Measurements from ENCODE around the gene PRDM11.

The PRDM11 gene

DNA sequence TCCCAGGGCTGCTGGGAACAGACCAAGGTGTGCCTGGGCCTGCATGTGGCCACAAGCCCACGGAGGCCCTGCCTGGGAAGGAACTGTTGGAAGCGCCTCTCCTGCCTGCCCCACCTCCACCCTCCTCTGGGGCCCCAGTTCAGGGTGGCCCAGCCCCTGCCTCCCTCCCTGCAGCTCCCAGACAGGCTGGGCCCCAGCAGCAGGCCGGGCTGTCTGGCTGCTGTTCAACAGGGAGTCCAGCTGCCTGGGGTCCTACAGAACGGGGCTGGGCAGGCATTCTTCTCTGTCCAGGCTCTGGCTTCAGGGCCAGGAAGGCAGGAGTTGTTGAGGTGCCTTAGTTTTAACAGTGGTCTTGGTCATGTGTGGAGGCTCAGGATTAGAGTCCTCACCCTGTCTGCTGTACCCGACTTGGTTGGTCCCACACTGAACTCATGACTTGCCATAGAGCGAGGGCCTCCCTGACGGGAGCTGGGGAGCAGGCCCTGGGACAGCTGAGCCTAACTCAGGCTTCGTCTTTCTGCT lies 11.8 kb downstream of the PRDM11 start:
- DNase-seq (ENCODE audit: low spot score) = no peak

DNA sequence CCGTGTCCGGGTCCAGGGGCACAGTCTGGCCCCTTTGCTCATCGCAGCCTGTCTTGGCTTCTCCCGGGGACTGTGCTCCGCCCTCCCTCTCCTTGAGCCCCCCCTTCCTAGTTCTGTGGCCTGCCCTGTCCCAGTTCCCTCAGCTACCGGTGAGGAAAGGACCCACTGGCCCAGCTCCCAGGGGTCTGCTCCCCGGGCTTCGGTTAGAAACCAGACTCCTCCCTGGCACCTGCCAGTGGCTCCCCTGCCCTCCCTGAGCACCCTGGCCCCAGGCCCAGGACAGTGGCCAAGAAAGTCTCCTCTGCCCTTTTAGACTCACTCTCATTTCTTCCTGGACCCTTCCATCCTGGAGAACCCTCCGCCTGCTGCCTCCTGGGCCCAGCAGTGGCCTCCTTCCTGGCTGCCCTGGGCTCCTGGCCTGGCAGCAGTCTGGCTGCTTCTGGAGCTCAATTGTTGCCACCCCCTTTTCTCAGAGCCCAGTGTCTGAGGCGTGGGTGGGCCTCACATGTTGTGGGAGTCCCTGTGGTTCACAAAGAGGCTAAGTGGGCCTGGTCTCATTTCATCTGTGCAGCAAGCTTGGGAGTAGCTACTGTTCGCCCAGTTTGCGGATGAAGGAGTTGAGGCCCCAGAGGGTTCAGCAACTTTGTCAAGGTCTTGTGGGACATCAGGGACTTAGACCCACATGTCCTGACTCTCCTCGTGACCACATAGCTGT lies 12.6 kb downstream of the PRDM11 start:
- DNase-seq (ENCODE audit: low spot score) = no peak

DNA sequence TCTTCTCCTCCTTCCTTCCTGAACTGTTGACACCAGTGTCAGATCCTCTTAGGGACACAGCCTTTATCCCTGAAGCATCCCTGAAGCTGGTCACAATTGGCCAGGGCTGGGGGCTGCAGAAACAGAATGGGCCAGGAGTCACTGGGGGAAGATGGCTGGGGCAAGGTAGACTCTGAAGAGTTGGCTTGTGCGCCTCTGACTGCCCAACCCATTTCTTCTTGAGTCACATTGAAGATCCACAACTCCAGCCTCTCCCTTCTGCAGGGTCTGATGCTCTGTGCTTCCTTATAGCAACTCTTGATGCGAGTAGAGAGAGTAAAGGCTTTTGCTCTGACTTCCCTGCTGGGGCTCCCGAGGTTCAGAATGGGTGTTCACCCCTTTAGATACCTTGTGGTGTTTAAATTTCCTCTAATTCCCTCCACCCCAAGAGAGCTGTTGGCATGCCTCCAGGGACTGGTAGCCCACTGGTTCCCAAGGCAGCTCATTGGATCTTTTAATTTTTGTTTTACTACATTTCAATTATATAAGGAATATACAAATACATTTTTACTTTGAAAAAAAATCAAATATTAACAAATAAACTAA lies 13.4 kb downstream of the PRDM11 start:
- DNase-seq (ENCODE audit: low spot score) = no peak

DNA sequence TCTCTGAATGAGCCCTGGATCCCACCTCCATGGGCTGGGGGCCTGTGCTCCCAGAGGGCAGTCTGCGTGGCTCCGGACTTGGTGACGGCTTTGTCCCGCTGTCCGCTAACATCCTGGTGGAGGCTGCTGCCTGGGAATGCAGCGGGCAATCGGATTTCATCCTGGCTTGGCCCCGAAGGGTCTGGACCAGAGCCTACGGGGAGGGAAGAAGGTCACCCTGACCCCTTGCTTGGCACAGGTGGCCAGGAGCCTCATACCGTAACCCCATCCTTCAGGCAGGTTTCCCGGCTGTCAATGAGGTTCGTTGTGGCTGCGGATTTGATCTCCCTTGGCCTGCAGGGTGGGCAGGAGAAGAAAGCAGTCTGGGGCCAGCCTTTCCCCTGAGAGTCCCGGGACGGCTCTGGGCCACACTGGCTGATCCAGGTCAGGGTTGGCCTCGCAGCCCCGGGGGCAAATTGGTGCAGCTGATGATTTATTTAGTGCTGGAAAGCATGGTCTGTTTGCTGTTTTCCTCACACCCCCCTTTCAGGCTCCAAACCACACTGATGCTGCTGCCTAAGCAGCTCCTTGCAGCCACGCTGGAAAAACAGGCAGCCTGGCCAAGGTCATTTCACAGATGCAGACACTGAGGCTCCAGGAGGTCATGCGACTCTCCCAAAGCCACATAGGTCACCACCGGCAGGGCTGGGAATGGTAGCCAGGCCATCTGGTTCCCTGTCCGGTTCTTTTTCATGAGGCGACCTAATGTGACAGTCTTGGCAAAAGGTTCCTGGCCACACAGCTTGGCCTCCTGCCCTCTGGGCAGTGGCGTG lies 15.0 kb downstream of the PRDM11 start:
- DNase-seq (ENCODE audit: low spot score) = no peak

DNA sequence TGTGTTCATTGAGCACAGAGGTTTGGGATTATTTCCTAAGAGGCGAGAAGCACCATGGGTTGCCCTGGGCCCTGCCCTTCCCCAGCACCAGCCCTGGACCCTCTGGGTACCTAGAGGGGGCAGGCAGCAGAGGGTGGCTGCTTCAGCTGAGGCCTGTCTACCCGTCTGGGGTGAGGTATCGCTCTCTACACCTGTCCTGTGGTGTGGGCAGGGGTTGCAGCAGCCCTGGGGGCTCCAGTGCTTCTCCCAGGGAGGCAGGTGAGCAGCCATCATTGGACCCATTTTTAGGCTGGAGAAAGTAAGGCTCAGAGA lies 15.6 kb downstream of the PRDM11 start:
- no peak for DNase-seq (ENCODE audit: low spot score)

DNA sequence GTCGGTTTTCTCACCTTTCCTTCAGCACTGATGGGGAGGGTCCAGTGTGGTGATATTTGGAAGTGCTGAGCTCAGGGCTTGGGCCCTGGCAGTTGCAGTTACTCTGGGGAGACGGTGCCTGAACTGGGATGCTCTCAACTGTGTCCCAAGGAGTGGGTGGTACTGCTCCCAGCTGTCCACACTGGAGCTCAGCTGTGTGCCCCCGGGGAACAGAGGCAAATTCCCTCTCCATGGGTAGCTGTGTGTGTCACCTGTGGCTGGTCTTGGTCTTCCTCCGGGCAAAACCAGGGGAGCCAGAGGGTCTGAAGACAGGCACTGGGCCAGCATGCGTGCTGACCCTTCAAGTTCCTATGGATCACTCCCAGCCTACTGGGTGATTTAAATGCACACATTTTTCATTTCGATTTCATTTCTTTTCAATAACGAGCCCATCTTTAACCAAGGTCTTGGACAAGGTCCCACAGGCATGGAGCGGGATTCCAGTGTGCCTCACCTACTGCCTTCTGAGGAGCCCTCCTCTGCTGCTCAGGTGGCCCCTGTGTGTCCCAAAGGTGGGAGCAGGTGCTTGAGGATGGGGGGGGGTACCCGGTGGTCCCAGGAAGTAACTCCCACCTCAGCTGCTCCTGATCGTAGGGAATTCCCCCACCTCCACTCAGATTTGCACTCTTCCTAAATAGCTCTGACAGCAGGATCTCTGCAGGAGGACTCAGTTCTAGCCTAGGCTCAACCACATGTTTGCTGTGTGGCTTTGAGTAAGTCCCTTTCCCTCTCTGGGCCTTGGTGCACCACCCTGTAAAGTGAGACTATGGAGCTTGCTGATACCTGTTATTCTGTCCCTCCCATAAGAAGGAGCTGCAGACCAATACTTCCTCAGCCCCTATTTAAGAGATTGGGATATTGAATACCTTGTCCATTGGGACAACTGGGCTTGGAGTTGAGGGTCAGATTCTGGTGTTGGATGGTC lies 16.8 kb downstream of the PRDM11 start:
- no peak for DNase-seq (ENCODE audit: low spot score)

DNA sequence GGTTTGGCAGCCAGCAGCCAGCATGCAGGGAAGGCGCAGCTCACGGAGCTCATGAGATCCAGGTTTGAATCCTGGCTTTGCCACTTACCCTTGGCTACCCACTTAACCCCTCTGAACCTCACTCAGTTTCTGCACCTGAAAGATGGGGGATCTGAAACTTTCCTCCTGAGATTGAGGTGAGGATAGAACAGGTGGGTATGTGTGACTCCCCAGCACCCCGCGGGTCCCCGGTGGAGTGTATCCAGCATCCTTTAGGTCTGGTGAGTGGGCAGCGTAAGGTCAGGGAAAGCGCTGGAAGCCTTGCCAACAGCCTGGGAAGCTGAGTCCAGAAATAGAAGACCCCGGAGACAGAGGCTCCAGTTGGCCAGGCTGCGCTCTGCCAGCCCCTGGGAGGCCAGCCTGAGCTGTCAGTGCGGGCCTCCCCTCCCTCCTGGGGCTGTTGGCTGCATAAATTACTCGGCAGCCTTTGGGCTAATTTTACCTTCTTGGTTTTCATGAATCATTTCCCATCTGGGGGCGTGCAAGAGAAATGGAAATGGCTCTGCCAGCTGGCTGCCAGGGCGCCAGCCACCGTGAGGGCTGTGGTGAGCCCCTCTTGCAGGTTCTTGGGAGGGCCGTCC lies 17.6 kb downstream of the PRDM11 start:
- DNase-seq (ENCODE audit: low spot score) = no peak

DNA sequence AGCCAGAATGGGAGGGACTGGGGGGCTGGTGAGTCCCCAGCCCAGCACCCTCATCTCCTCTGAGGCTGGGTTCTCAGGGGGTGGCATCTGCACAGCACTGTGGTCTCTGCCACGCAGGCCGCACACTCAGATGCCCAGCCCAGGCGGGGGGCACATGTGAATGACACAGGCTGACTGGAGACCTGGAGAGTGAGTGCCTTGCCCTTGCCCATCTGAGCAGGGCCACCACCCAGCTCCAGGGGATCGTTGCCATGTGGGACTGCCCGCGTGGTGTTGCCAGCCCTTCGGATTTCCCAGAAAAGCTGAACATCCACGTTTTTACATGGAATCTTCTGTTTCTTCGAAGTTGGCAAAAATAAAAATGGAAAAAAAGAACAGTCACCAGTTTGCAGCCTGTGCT lies 18.9 kb downstream of the PRDM11 start:
- DNase-seq (ENCODE audit: low spot score) = no peak

DNA sequence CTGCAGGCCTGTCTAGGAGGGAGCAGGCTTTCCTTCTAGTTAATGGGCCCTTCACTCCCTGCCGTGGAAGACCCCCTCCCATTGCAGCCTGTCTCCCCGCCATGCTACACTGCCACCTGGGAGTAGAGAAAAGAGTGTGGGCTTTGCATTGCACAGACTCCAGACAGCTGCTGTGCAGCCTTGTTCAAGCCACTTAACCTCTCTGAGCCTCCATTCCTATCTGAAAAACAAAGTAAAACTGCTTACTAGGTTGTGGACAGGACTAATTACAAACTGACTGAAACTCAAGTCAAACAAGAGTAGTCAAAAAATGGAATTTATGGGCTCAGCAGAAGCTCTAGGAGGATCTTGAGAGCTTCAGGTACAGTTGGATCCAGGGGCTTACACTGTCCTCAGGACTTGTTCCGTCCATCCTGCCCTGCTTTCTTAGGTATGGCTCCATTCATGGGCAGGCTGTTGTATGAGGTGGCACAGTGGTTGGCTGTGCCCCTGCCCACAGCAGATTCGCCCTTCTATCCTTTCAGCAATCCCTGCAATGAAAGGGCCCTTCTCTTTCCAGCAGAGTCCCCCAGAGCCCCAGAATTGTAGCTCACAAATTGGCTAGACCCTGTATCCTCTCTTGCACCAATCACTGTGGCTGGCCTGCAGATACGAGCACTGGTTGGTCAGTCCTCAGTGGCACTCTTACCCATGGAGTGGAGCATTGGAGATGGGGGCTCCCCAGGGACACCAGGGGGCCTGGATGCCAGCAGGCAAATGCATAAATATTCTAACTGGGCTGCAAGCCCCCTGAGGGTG lies 19.6 kb downstream of the PRDM11 start:
- no peak for DNase-seq (ENCODE audit: low spot score)

DNA sequence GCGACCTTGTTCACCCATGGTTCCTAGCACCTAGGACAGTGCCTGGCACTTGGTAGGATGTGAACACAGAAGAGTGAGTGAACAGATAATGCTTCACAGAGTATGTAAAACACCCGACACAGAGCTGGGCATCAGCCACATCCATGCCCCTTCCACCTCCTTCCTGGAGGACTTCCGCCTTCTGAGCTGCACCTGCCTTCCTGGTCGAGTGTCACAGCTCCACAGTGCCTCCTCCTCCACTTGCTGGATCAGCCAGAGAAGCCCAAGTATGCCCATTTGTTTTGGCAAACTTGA lies 20.1 kb downstream of the PRDM11 start:
- DNase-seq (ENCODE audit: low spot score) = no peak

DNA sequence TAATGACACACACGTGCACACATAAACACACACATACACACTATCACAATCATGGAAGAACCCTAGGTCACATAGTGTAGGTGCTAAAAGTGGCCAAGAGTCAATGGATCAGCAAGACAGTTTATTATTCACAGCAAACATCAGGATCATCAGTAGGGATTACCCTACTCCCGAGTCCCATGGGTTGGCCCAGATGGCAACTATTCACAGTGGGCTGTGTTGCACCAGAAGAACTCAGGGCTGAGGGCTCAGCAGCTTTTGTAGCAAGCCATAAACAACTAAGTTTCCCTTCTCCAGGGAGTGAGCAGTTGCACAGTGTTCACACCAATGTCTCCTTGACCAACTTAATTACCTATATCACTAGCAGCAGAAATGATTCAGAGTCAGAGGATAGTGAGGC lies 20.8 kb downstream of the PRDM11 start:
- DNase-seq (ENCODE audit: low spot score) = no peak

DNA sequence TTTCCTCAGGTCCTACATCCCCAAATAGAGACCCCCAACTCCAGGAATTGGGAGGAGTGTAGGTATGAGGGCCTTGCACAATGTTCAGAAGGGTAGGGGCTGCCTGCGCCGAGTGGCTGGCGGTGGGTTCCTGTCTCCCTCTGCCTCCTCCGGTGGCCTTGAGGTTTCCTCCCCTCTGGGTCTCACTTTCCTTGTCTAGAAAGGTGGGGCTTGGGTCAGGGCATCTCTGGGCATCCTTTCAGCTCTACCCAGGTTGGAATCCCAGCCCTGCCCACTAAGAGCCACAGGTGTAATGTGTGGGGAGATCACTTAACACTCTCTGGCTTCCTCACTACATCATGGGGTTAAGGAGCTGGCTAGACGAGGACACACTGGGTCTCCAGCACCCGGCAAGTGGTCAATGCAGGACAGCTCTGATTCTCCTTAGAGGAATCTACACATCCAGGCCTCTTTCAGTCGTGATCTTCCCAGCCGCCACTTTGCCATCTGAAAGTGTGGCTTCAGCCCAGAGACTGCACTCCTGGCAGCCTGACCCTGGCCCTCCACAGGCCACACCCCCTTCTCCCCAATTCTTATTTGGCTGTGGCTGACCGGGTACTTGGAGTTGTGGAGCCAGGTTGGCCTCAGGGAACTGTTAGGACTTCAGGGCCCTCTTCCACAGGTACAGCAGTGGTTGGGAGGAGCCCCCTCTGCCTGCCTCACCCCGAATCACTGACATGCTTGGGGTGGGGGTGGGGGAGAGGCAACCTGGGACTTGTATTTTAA lies 22.1 kb downstream of the PRDM11 start:
- DNase-seq (ENCODE audit: low spot score) = no peak

DNA sequence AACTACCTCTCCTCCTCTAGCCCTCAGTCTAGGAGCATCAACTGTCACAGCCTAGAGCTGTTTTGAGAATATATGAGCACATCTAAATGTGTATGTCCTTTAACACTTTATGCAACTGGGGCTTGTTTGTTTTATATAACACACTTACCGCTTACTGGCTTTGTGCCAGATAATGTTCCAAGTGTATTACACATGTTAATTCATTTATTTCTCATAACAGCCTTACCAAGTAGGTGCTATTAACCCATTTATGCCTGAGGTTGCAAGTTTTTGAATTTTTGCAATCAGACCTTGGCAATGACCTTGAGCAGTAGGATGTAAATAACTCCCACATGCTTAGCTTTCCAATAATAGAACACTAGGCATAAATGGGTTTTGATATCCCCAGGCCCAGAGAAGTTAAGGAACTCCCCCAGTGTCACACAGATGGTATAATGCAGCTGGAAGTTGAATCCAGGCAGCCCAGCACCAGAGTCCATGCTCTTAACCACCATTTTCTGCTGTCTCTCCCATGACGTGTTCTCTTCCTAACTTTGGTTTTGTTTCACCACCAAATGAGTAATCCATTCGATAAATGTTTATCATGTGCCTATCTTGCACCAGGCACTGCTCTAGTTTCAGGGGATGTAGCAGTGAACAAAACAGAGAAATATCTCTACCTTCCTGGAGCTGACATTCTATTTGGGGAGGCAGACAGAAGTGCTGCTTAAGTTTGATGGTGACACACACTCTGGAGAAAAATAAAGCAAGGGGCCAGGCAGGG lies 23.1 kb downstream of the PRDM11 start:
- DNase-seq (ENCODE audit: low spot score) = no peak

DNA sequence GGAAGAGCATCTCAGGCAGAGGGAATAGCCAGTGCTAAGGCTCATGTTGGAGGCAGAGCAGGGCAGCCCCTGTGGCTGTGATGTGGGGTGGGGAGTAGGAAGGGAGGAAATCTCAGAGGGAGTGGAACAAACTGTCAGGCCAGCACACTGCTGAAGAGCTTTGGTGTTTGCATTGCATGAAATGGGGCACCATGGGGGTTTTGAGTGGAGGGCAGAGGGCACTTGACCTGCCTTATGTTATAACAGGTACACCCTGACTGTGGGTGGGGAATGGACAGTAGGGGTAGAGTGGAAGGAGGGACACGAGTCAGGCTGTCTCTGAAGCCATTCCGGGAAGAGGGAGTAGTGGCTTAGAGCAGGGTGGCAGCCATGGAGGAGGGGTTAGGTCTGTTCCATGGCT lies 24.0 kb downstream of the PRDM11 start:
- DNase-seq (ENCODE audit: low spot score) = no peak

DNA sequence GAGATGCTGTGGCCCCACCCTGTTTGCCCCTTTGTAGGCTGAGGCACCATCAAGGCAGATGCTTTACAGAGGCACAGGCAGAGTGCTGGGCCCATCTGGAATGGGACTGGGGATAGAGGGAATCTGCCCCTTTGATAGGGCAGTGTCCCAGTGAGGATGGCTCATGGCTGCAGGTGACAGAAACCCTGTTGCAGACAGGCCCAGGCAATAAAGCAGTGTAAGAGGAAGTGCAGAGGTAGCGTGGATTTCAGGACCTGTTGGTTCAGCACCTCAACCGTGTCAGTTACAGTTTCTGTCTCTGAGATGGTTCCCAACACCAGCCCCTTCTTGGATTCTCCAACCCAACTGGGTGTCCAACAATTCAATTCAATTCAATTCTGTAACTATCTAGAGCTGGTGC lies 25.1 kb downstream of the PRDM11 start:
- DNase-seq (ENCODE audit: low spot score) = no peak

DNA sequence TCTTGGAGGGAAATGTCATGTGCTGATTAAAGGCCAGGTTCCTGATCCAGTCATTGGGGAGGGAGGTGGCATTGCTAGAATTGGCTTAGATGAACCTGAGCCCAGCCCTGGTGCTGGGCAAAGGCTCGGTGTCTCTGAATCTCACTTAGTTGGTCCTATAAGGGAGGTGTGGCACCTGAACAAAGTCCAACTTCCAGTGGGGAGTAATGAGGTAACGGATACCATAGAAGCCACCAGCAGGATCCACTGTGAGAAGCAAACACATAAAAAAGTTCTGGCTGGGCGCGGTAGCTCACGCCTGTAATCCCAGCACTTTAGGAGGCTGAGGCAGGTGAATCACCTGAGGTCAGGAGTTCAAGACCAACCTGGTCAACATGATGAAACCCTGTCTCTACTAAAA lies 26.6 kb downstream of the PRDM11 start:
- DNase-seq (ENCODE audit: low spot score) = no peak

DNA sequence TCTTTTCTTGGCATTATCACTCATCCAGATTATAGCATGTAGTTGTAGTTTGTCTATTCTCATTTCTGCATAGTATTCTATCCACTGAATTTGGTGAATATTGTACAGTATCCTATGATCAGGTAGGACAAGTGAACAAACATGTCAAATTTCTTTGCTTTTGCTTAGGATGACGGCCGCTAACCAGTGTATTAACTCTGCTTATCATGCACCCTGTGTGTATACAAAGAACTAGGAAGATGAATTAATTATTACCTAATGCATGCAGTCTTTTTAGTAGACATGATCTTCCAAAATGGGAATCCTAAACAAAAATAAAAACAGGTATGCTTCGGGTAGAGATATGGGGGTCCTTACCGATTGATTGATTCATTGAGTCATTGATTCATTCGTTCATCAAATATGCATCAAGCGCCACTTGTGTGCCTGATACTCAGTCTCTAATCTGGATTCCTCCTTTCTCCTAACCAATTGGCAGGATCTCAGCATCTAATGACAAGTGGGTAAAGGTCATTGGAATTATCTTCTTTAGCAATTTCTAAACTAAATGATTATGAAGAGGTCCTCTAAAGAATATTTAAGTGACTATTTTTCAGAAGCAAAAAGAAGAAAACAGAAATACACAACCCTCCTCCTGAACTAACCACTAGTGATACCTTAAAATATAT lies 27.9 kb downstream of the PRDM11 start:
- DNase-seq (ENCODE audit: low spot score) = no peak

DNA sequence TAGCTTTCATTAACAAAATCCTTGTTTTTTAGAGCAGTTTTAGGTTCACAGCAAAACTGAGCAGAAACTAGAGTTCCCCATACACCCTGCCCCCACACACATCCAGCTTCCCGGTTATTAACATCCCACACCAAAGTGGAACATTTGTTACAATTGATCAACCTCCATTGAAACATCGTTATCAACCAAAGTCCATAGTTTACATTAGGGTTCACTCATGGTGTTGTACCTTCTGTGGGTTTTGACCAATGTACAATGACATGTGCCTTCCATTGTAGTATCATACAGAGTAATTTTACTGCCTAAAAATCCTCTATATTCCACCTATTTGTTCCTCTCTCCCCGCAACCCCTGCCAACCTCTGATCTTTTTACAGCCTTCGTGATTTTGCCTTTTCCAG lies 28.5 kb downstream of the PRDM11 start:
- DNase-seq (ENCODE audit: low spot score) = no peak

DNA sequence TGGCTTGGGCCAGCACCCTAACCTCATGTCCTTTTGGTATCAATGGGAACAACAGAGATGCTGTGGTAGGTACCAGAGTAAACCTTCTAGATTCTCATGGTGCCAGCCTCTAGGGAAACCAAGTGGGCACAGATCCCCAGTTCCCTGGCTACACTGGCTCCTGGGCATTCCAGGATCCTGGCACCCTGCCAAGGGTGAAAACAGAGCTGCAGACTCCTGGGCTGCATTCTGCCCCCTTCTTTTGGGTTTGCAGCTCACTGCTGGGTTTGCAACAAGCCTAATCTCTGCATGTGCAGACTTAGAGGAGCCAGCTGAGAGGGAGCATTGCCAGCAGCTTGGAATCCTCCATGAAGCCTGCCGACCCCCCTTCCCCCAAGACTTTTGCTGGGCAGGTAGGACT lies 30.6 kb downstream of the PRDM11 start:
- DNase-seq (ENCODE audit: low spot score) = no peak

All from globus pallidus (tissue), 1 donor.